Fibroblast of villous mesenchyme (primary cell): Measurements from ENCODE around the gene GPHN. TPM values are rescaled to one million over a fixed set of nuclear protein-coding genes. Genes with fewer than 3 reads are reported as not detected.

ENCODE experiments used
- DNase-seq: peaks from one replicate; pipeline ENCODE4 v3.0.0-alpha.2; 2010; ENCODE audit warnings: low read depth
- H3K4me3 ChIP-seq: 2 replicates; pipeline ENCODE4 v1.5.1; 2011; ENCODE audit warnings: low read depth, mild to moderate bottlenecking, low read length
- CTCF ChIP-seq: IDR thresholded peaks from 2 replicates; pipeline ENCODE4 v1.5.1; 2012; ENCODE audit warnings: low read depth, mild to moderate bottlenecking, low read length; ENCODE audit not compliant: insufficient read depth
- total RNA-seq: library from RNA; depleted of rRNA; stranded (reverse); fragments of >200 nt; gene quantifications from 2 replicates; pipeline ENCODE4 v1.2.3, GENCODE V29; 2012

The GPHN gene
- total RNA-seq = 5.8 and 9.1 TPM in 2 replicates

GRCh38 chr14:66507722-66508546 lies at the start of gene GPHN:
TSS of gene GPHN (plus strand) at chr14:66508147.
- peak; percentile 24 for TF ChIP-seq CTCF
- H3K4me3 ChIP-seq = peak within 1 kb of the TSS; percentile 87
- DNase-seq = peak; percentile 96

GRCh38 chr14:66459603-66460002 lies 48.3 kb upstream of the GPHN start:
- no peak overlapping the region for H3K4me3 ChIP-seq
- no peak for DNase-seq
- no peak for TF ChIP-seq CTCF

GRCh38 chr14:66464261-66464660 lies 43.7 kb upstream of the GPHN start:
- H3K4me3 ChIP-seq = no peak overlapping the region
- no peak for DNase-seq
- TF ChIP-seq CTCF = no peak

DNA sequence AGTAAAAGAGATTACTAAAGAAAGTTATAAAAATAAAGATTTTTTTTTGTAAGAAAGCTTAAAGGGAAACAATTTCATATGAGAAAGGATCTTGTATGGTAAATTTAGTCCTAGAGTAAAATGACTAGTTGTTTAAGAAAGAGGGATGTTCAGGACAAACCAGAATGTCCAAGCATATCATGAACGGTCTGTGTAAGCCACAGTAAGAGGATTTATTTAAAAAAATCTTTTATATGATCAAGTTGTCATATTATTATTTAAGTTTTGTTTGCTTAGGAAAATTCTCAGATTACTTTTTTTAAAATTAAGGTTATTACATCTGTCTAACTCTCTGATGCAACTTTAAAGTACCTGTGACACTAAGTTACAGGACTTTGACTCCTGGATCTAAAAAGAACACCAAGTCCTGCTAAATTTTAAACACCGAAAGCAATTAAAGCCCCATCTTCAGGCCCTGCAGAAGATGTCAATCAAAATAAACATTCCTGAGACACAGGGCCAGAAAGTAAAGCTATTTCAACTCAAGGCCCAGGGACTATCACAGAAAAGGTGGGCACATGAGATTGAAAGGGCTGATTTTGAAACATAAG lies 39.1 kb upstream of the GPHN start:
- no peak overlapping the region for H3K4me3 ChIP-seq
- no peak for DNase-seq
- TF ChIP-seq CTCF = no peak

DNA sequence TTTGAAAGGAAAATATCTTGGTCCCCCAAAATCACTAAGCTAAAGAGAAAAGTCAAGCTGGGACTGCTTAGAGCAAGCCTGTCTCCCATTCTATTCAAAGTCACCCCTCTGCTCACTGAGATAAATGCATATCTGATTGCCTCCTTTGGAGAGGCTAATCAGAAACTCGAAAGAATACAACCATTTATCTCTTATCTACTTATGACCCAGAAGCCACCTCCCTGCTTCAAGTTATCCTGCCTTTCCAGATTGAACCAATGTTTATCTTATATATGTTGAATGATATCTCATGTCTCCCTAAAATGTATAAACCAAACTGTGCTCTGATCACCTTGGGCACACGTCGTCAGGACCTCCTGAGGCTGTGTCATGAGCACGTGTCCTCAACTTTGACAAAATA lies 36.4 kb upstream of the GPHN start:
- no peak for DNase-seq
- no peak for TF ChIP-seq CTCF
- no peak overlapping the region for H3K4me3 ChIP-seq

DNA sequence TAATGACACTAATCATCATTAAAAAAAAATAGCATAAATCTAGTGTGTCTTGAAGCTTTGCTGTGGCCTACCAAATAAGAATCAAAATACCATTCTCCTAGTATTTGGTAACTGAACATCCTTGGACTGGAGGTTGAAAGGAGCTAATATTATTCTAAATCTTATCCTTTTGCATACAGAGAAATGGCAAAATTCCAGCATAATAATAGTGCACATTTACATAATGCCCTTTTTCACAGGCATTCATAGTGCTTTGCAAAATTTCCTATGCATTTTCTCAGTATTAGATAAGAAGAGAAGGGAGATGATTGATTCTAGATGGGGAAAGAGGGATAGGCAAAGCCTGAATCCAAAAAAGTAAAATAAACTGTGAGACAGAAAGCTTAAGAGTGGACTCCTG lies 35.7 kb upstream of the GPHN start:
- no peak for DNase-seq
- no peak overlapping the region for H3K4me3 ChIP-seq
- TF ChIP-seq CTCF = no peak
